ENCODE measurements around the gene RABEPK.
"Not testable (repeated sequence)": the region's sequence is repeated elsewhere in the genome, so short reads cannot be mapped to it uniquely, and the experiment has no call there.

Gene RABEPK

DNA sequence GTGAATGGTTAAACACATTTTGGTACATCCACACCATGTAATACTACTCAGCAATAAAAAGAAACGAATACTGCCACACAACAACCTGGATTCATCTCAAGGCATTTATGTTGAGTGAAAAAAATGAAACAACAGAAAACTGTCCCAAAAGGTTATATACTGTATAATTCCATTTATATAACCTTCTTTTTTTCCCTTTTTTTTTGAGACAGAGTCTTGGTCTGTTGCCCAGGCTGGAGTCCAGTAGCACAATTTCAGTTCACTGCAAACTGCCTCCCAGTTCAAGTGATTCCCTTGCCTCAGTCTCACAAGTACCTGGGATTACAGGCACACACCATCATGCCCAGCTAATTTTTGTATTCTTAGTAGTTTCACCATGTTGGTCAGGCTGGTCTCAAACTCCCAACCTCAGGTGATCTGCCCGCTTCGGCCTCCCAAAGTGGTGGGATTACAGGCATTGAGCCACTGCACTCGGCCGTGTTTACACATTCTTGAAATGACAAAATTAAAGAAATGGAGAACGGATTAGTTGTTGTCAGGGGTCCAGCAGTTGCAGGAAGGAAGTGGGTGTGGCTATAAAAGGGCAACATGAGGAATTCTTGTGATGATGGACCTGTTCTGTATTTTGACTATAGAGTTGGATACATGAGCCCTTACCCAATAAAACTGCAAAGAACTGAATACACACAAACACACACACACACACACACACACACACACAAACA is 28.1 kb upstream of the RABEPK start:
- no peak overlapping the region for H2AFZ ChIP-seq
- TF ChIP-seq, protein P1, sequence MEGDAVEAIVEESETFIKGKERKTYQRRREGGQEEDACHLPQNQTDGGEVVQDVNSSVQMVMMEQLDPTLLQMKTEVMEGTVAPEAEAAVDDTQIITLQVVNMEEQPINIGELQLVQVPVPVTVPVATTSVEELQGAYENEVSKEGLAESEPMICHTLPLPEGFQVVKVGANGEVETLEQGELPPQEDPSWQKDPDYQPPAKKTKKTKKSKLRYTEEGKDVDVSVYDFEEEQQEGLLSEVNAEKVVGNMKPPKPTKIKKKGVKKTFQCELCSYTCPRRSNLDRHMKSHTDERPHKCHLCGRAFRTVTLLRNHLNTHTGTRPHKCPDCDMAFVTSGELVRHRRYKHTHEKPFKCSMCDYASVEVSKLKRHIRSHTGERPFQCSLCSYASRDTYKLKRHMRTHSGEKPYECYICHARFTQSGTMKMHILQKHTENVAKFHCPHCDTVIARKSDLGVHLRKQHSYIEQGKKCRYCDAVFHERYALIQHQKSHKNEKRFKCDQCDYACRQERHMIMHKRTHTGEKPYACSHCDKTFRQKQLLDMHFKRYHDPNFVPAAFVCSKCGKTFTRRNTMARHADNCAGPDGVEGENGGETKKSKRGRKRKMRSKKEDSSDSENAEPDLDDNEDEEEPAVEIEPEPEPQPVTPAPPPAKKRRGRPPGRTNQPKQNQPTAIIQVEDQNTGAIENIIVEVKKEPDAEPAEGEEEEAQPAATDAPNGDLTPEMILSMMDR (IDR thresholded peaks at IDR 0.05): no peak
- H3K36me3 ChIP-seq (ENCODE audit: control insufficient read depth, insufficient read depth, low read length): no peaks in the 10 kb centered on the region
- H3K79me2 ChIP-seq: peaks cover 20% of the 10 kb centered on the region
- H3K4me1 ChIP-seq: no peaks in the 10 kb centered on the region
- no peaks in the 10 kb centered on the region for H3K27me3 ChIP-seq (ENCODE audit: control insufficient read depth, insufficient read depth, low read length)
- H3K9ac ChIP-seq: no peak overlapping the region
- no peak overlapping the region for H3K27ac ChIP-seq
- no peak overlapping the region for H3K4me2 ChIP-seq (ENCODE audit: low read length)
- no peak overlapping the region for H3K4me3 ChIP-seq (ENCODE audit: low read depth, low read length)
- no peaks in the 10 kb centered on the region for H3K9me3 ChIP-seq (ENCODE audit: control insufficient read depth, low read length)

DNA sequence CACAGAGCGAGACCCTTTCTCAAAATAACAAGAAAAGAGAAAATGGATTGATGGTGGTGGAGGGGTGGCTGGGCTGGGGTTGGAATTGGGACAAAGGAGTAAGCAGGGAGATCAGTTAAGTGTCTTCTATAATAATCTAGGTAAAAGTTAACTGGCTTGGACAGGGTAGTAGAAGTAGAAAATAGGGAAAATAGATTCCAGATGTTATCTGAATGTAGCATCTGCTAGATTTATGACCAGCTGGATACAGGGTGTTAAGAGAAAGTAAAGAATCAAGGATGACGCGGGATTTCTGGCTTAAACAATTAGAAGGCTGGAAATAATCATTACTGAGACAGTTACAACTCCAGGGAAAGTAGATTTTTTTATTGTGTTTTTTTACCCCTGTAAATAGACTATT is 23.7 kb upstream of the RABEPK start:
- TF ChIP-seq, protein P1 (IDR thresholded peaks at IDR 0.05): no peak
- Histone ChIP-seq H3K79me2 (peaks cover 30% of the 10 kb centered on the region), H3K4me1 (no peaks in the 10 kb centered on the region), H3K4me3 (ENCODE audit: low read depth, low read length) (no peak overlapping the region), H3K36me3 (ENCODE audit: control insufficient read depth, insufficient read depth, low read length) (no peaks in the 10 kb centered on the region), H3K27me3 (ENCODE audit: control insufficient read depth, insufficient read depth, low read length) (no peaks in the 10 kb centered on the region), H3K9ac (no peak overlapping the region), H2AFZ (no peak overlapping the region), H3K9me3 (ENCODE audit: control insufficient read depth, low read length) (no peaks in the 10 kb centered on the region), H3K27ac (no peak overlapping the region), H3K4me2 (ENCODE audit: low read length) (no peak overlapping the region)

DNA sequence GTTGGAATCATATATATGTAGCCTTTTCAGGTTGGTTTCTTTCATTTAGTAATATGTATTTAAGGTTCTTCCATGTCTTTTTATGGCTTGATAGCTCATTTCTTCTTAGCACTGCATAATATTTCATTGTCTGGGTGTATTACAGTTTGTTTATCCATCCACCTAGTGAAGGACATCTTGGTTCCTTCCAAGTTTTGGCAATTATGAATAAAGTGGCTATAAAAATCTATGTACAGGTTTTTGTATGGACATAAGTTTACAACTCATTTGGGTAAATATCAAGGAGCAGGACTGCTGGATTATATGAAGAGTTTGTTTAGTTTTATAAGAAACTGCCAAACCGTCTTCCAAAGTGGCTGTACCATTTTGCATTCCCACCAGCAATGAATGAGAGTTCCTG is 22.5 kb upstream of the RABEPK start:
- Histone ChIP-seq H3K9ac (no peak overlapping the region), H3K4me2 (ENCODE audit: low read length) (no peak overlapping the region), H2AFZ (no peak overlapping the region), H3K36me3 (ENCODE audit: control insufficient read depth, insufficient read depth, low read length) (no peaks in the 10 kb centered on the region), H3K9me3 (ENCODE audit: control insufficient read depth, low read length) (no peaks in the 10 kb centered on the region), H3K79me2 (peaks cover 40% of the 10 kb centered on the region), H3K27me3 (ENCODE audit: control insufficient read depth, insufficient read depth, low read length) (no peaks in the 10 kb centered on the region), H3K4me1 (no peaks in the 10 kb centered on the region), H3K4me3 (ENCODE audit: low read depth, low read length) (no peak overlapping the region), H3K27ac (no peak overlapping the region)
- TF ChIP-seq, protein P1 (IDR thresholded peaks at IDR 0.05): no peak

DNA sequence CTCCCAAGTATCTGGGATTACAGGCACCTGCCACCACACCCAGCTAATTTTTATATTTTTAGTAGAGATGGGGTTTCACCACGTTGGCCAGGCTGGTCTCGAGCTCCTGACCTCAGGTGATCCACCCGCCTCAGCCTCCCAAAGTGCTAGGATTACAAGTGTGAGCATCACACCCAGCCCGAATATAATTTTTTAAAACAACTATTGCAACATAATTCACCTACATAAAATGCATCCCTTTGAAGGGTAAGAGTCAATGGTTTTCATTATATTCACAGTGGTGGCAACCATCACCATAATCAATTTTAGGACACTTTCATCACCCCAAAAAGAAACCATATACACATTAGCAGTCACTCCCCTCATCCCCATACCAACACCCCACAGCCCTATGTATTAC is 20.6 kb upstream of the RABEPK start:
- not testable (repeated sequence) for H3K4me3 ChIP-seq (ENCODE audit: low read depth, low read length); H3K36me3 ChIP-seq (ENCODE audit: control insufficient read depth, insufficient read depth, low read length); H2AFZ ChIP-seq; H3K9ac ChIP-seq; H3K9me3 ChIP-seq (ENCODE audit: control insufficient read depth, low read length); H3K4me1 ChIP-seq; H3K4me2 ChIP-seq (ENCODE audit: low read length); H3K27ac ChIP-seq; H3K27me3 ChIP-seq (ENCODE audit: control insufficient read depth, insufficient read depth, low read length)
- peaks cover 38% of the 10 kb centered on the region for H3K79me2 ChIP-seq

DNA sequence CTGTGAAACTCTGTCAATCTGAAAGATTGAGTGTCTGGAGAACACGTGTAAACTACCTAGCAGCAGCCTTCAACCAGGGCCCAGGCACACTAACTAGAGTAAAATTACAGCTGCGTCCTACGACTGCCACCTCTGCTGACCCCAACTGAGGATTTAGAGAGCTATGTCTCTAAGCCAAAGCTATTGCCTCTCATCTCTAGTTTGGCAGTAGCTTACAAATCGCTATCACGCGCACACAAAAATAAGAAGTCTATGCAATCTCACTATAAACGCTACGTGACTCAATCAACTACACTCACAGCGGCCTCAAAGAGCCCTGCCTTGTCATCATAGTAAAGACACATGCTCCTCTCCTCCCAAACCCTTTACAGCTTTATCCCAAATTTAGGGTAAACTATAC is 19.5 kb upstream of the RABEPK start:
- Histone ChIP-seq H3K36me3 (ENCODE audit: control insufficient read depth, insufficient read depth, low read length) (no peaks in the 10 kb centered on the region), H3K79me2 (peaks cover 39% of the 10 kb centered on the region), H2AFZ (no peak overlapping the region), H3K9ac (no peak overlapping the region), H3K27ac (no peak overlapping the region), H3K4me2 (ENCODE audit: low read length) (no peak overlapping the region), H3K9me3 (ENCODE audit: control insufficient read depth, low read length) (no peaks in the 10 kb centered on the region), H3K27me3 (ENCODE audit: control insufficient read depth, insufficient read depth, low read length) (no peaks in the 10 kb centered on the region), H3K4me3 (ENCODE audit: low read depth, low read length) (no peak overlapping the region), H3K4me1 (no peaks in the 10 kb centered on the region)
- TF ChIP-seq, protein P1 (IDR thresholded peaks at IDR 0.05): no peak

DNA sequence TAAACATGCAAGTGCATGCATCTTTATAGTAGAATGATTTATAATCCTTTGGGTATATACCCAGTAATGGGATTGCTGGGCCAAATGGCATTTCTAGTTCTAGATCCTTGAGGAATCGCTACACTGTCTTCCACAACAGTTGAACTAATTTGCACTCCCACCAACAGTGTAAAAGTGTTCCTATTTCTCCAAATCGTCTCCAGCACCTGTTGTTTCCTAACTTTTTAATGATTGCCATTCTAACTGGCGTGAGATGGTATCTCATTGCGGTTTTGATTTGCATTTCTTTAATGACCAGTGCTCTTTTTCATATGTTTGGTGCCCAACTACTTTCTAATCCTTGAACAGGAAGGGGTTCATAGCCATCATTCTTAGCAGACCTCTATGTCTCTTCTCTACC is 18.6 kb upstream of the RABEPK start:
- H3K9ac ChIP-seq; H3K27me3 ChIP-seq (ENCODE audit: control insufficient read depth, insufficient read depth, low read length); H3K4me2 ChIP-seq (ENCODE audit: low read length); H3K4me3 ChIP-seq (ENCODE audit: low read depth, low read length); H3K36me3 ChIP-seq (ENCODE audit: control insufficient read depth, insufficient read depth, low read length); H3K9me3 ChIP-seq (ENCODE audit: control insufficient read depth, low read length); H3K4me1 ChIP-seq; H3K27ac ChIP-seq; H2AFZ ChIP-seq: not testable (repeated sequence)
- H3K79me2 ChIP-seq: peaks cover 30% of the 10 kb centered on the region
